Endothelial cell (in vitro differentiated cells): ENCODE results near the gene PEX16. TPM values are rescaled to one million over a fixed set of nuclear protein-coding genes. Genes with fewer than 3 reads are reported as not detected.
A peak's percentile ranks its signal among the peaks of the same experiment; 100 is the strongest.

Experiments
- DNase-seq: peaks from one replicate; pipeline ENCODE4 v3.0.0; 2021; ENCODE audit warnings: low spot score
- H3K27ac Mint-ChIP-seq: one replicate; pipeline ENCODE4 v1.8.0; 2021; ENCODE audit warnings: mixed read lengths, inconsistent platforms; ENCODE audit not compliant: unreplicated experiment
- H3K27me3 Mint-ChIP-seq: one replicate; pipeline ENCODE4 v1.8.0; 2021; ENCODE audit warnings: mild to moderate bottlenecking, moderate library complexity, mixed read lengths, inconsistent platforms; ENCODE audit not compliant: unreplicated experiment
- H3K36me3 Mint-ChIP-seq: one replicate; pipeline ENCODE4 v1.8.0; 2021; ENCODE audit warnings: mild to moderate bottlenecking, low read depth, mixed read lengths, inconsistent platforms; ENCODE audit not compliant: unreplicated experiment
- H3K4me1 Mint-ChIP-seq: one replicate; pipeline ENCODE4 v1.8.0; 2021; ENCODE audit warnings: mild to moderate bottlenecking, mixed read lengths, inconsistent platforms; ENCODE audit not compliant: unreplicated experiment
- H3K4me3 Mint-ChIP-seq: one replicate; pipeline ENCODE4 v1.8.0; 2021; ENCODE audit warnings: mild to moderate bottlenecking, mixed read lengths, inconsistent platforms; ENCODE audit not compliant: unreplicated experiment
- H3K9me3 Mint-ChIP-seq: one replicate; pipeline ENCODE4 v1.8.0; 2021; ENCODE audit warnings: mixed read lengths, inconsistent platforms; ENCODE audit not compliant: unreplicated experiment
- total RNA-seq: library from RNA; stranded (reverse); fragmentation: NEBNext Ultra II Directional; extraction: Animal tissue kit (Norgen Biotek cat#: 25700); gene quantifications from one replicate; pipeline ENCODE4 v1.2.1, GENCODE V29; 2021; ENCODE audit not compliant: unreplicated experiment
- TF ChIP-seq, protein P1 (sequence below): fragments of 200-600 bp; sonication (generic); IDR thresholded peaks from one replicate; pipeline ENCODE4 v1.5.0; 2021; ENCODE audit warnings: antibody characterized with exemption; ENCODE audit not compliant: unreplicated experiment

Gene PEX16
- total RNA-seq, 1 donor from 2014 or later = 28.1 TPM

DNA sequence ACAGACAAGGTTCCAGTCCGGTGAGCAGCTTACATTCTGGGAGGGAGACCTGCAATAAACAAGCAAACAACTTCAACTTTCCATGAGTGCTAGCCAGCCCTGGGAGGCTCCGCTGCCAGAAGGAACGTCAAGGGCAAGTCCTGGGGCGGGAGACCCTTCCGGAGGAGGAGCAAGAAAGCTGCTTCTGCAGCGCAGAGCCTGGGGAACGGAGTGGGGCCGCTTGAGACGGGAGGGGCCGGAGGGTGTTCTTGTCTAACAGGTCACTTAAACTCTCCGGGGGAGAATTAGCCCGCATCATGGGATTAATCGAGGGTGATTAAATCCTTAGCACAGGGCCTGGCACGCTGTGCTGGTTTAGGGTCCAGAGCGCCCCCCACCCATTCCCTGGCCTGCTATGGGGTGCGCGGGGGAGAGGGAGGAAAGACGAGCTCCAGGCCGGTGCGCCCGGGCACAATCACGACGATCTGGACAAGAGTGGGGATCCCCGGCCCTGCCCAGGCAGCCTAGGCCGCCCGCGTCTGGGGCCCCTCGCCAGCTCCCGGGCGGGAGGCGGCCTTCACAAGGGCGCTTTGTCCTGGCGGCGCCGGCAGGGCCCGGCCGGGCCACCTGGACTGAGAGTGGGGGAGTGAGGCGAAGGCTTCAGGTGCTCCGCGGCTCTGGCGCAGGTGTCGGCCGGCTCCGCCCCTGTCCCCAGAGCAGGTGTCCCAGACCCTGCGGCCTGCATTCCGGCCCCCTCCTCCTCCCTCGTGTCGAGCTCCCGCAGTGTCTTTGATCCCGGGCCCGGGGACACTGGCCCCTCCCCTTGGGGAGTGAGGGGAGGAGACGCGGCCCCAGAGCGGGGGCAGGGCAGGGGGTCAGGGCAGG, 4.1 kb upstream of the PEX16 start:
- no peak for DNase-seq

DNA sequence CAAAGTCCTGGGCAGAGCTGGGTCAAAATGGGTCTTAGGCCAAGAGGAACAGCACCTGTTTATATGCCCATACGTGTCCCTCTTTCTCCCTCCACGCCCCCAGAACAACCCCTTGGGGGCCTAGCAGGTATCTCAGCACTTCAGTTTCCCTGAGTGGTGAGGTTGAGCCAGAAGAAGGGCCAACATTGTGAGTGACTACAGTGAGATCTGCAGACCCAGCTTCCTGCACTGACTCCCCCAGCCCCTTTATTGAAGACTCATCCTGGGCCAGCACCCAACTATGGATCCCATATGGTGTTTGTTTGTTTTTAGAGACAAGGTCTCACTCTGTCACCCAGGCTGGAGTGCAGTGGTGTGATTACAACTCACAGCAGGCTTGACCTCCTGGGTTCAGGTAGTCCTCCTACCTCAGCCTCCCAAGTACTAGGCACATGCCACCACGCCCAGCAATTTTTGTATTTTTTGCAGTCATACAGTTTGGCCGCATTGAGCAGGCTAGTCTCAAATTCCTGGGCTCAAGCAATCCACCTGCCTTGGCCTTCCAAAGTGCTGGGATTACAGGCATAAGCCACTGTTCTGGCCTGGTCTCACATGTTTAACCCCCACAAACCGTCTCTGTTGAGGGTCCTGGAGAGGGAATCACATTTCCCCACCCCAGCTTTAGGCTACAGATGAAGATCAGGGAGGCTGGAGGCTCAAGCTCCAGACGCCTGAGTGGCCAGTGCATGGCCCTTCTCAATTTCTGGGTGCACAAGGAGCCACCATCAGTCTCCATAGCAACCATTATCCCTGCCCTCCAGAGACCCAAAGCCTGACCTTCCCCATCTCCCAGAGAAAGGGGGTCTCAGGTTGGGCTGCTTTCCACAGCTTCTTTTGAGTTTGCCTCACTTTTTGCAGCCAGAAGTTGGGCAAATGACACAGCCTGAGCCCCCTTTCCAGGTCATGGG, 3.1 kb upstream of the PEX16 start:
- TF ChIP-seq, protein P1, sequence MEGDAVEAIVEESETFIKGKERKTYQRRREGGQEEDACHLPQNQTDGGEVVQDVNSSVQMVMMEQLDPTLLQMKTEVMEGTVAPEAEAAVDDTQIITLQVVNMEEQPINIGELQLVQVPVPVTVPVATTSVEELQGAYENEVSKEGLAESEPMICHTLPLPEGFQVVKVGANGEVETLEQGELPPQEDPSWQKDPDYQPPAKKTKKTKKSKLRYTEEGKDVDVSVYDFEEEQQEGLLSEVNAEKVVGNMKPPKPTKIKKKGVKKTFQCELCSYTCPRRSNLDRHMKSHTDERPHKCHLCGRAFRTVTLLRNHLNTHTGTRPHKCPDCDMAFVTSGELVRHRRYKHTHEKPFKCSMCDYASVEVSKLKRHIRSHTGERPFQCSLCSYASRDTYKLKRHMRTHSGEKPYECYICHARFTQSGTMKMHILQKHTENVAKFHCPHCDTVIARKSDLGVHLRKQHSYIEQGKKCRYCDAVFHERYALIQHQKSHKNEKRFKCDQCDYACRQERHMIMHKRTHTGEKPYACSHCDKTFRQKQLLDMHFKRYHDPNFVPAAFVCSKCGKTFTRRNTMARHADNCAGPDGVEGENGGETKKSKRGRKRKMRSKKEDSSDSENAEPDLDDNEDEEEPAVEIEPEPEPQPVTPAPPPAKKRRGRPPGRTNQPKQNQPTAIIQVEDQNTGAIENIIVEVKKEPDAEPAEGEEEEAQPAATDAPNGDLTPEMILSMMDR = no peak
- Mint-ChIP-seq H3K27me3 (peaks cover 34% of the 10 kb centered on the region), H3K36me3 (no peaks in the 10 kb centered on the region), H3K27ac (no peak overlapping the region), H3K9me3 (no peaks in the 10 kb centered on the region), H3K4me3 (peak overlapping the region; percentile 44), H3K4me1 (peaks cover 28% of the 10 kb centered on the region)
- no peak for DNase-seq

More for the DNA sequence above, 4.1 kb upstream of the PEX16 start:
- peaks cover 25% of the 10 kb centered on the region for H3K4me1 Mint-ChIP-seq
- TF ChIP-seq, protein P1 = no peak
- H3K27ac Mint-ChIP-seq = no peak overlapping the region
- no peaks in the 10 kb centered on the region for H3K9me3 Mint-ChIP-seq
- H3K27me3 Mint-ChIP-seq = peaks cover 33% of the 10 kb centered on the region
- H3K36me3 Mint-ChIP-seq = no peaks in the 10 kb centered on the region
- H3K4me3 Mint-ChIP-seq = peak overlapping the region; percentile 44

DNA sequence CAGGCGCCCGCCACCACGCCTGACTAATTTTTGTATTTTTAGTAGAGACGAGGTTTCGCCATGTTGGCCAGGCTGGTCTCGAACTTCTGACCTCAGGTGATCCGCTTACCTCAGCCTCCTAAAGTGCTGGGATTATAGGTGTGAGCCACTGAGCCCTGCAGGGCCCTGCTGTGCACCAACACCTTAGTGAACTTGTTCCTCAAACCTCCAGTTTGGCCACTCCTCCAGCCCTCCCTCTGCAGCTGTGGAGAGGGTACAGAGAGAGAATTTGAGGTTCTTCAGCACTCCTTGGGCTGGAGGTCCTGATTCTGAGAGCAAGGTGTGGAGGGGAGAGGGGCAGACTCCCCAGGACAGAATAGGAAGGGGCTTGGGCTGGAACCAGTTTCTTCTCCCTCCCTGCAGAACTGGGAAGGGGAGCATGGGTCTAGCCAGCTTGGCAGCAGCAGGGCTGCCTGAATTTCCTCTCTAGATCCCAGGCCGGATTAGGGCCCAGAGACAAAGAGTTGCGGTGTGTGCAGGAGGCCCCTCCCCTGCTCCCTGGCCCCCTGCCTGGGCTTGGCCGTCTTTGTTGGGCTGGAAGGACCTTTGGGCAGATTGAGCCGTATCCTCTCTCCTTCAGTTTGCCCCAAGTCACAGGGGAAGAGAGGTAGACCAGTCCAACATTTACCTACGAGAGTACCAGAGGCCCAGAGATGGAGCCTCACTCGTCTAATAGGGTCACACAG, 2.3 kb upstream of the PEX16 start:
- Mint-ChIP-seq H3K27ac (no peak overlapping the region), H3K4me1 (peaks cover 28% of the 10 kb centered on the region), H3K27me3 (peaks cover 34% of the 10 kb centered on the region), H3K9me3 (no peaks in the 10 kb centered on the region), H3K36me3 (no peaks in the 10 kb centered on the region), H3K4me3 (no peak overlapping the region)
- DNase-seq = no peak
- TF ChIP-seq, protein P1 = no peak

DNA sequence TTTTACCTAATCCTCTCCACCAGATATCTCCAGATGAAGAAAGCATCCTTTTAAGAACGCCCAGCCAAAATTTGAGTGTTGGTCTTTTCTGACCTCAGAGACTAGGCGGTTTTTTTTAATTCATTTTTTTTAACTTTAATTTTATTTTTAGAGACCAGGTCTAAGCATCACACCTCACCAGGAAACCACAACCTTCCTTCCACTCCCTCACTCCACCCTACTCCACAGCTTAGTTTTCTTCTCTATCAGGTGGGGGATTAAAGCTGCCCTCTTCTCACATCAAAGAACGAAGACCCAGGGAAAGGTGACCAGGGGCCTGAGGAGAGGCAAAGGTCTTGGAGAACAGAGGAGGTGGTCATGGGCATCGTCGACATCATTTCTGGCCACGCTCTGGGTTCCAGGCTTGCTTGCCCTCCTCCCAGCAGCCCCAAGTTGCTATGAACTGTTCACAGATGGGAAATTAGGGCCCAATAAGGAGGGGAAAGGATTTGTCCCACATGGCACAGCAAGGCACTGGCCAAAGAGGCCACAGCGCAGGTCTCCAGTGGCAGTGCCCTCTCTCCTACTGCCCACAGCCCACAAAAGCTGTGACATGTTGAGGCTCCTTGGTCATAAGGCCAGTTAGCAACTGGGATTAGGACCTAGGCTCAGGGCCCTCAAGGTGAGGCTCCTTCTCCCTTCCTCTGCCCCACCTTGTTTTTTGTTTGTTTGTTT, 1.4 kb upstream of the PEX16 start:
- peaks cover 33% of the 10 kb centered on the region for H3K27me3 Mint-ChIP-seq
- TF ChIP-seq, protein P1 = no peak

More for the DNA sequence above, 1.4 kb upstream of the PEX16 start:
- H3K4me1 Mint-ChIP-seq = peaks cover 25% of the 10 kb centered on the region
- H3K4me3 Mint-ChIP-seq = peak overlapping the region; percentile 95
- DNase-seq = no peak
- H3K9me3 Mint-ChIP-seq = no peaks in the 10 kb centered on the region
- no peak overlapping the region for H3K27ac Mint-ChIP-seq
- H3K36me3 Mint-ChIP-seq = no peaks in the 10 kb centered on the region
